Muscle of arm (tissue), 12 donors: ENCODE results near the gene VGLL1. TPM values are rescaled to one million over a fixed set of nuclear protein-coding genes. Genes with fewer than 3 reads are reported as not detected.

ENCODE experiments used
- DNase-seq: peaks from one replicate; pipeline ENCODE4 v3.0.0-alpha.2; 2013
- polyA plus RNA-seq, 12 donors: library from polyadenylated mRNA; unstranded; fragments of 120-200 nt; gene quantifications; one replicate each; pipeline ENCODE4 v1.2.1, GENCODE V29; 2013; ENCODE audit not compliant: insufficient read length in 12 of 12

VGLL1 gene
- polyA plus RNA-seq, 12 donors, result 0.15 to 13.2 (median 1.1) TPM; not detected in 5

DNA sequence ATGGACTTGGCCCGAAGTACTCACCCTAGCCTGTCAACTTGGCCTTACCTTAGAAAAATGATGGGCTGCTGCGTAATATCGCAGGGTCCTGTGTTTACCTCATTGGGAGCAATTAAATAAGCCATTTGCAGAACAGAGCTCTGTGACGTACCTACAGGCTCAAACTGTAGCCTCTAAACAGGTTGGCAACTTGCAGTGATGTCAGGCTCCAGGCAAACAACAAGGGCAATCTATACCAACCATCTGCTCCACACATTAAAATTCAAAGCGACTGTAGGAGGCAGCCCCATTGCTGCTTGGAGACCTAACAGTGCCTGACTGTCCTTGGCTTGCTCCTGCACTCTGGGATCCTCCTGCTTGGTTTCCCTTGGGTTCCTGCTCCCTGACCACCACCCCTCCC lies 17.2 kb downstream of the VGLL1 start:
- no peak for DNase-seq

DNA sequence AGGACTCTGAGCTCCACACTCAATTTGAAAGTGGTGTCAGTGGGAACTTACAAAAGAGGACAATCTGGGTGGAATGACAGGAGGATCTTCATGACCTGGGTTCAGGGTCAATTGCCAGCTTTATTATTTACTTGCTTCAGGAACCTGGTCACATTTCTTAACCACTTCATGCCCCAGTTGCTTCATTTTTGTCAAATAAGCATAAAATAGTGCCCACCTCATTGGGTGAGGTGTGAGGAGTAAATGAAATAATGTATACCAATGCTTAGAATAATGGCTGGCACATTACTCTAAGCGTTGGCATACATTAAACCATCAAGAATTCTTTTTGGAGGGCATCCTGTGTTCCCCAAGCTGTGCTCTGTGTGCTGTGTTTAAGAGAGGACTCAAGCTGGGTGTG lies 19.4 kb downstream of the VGLL1 start:
- no peak for DNase-seq

DNA sequence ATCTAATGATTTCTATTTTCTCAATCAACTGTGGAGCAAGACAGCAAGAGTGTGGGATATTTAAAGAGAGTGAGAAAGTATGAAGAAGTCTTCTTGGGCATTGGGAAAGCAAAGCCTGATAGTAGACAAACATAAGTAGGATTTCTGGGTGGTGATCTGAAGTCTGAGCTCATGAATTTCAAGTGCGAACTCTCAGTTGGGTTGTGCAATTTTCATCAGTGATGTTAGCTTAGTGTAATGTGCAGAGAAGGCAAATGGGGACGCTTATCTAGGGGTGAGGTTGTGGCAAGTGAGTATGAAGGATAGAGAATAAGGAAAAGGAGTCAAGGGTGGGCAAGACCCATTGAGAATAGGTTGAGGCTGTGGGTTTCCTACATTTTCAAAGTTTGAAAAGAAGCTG lies 23.7 kb downstream of the VGLL1 start:
- no peak for DNase-seq

DNA sequence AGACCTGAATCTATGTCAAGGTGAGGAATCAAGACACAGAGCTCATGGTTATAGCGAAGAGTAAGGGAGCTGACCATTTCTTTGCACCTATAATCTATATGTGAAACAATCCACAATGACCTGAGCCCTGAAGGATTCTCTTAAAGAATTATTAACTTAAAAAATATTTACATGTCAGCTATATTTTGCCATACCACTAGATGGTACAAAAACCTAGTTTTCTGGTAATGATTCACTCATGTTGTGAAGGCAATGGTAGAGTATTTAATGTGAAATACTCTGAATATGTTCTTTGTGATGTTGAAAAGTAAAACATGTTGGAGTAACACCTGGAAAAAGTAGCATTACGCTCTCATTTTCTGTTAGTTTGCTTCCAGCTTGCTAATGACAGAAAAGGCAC lies 40.0 kb downstream of the VGLL1 start:
- no peak for DNase-seq

DNA sequence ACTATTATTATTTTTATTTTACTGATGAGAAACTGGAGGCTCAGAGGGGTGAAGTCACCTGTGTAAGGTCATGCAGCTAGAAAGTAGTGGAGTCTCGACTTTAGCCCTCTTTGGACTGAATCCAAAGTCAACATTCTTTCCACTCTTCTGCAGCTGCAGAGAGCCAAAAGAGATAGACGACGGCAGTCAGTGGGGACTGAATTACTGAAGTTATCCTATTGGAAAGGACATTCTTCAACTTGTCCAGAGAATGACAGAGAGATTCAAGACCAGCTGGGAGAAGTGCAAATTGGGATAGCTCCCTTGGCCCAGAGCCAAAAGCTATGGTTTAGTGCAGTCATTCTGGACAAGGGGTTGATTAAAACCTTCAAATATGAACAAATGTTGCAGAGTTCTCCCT lies 42.5 kb downstream of the VGLL1 start:
- DNase-seq, result peak; percentile 7

DNA sequence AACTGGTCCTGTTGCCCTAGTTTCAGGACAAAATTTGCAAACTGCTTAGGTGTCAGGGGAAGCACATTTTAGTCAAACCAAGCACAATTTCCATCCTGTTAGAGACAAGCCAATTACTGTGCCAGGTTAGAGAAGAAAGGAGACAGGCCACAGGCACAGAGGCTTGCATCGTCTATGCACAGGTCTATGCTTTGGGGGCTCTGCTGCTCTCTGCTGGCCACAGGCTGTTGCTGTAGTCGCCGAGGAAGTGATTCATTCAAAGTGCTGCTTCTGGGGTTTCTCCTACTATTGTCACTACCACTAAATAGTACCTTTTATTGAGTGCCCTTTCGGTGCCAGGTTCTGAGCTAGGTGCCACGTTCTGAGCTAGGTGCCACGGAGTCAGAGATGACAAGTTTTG lies 45.5 kb downstream of the VGLL1 start:
- DNase-seq, result peak; percentile 28

DNA sequence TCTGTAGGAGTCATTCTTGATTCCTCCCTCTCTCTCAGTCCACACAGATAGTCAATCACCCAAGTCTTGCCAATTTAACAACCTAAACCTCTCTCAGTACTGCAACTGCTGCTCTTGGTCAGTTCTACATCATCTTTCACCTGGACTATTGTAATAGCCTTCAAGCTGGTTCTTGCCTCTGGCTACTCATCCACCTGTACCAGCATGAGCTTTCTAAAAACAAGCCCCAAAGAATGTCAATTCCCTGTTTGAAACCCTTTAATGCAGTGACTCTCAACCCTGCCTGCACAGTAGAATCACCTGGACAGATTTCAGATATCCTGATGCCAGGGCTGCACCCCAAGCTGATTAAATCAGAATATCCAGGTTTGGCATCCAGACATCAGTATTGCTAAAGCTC lies 48.3 kb downstream of the VGLL1 start:
- DNase-seq, result no peak

DNA sequence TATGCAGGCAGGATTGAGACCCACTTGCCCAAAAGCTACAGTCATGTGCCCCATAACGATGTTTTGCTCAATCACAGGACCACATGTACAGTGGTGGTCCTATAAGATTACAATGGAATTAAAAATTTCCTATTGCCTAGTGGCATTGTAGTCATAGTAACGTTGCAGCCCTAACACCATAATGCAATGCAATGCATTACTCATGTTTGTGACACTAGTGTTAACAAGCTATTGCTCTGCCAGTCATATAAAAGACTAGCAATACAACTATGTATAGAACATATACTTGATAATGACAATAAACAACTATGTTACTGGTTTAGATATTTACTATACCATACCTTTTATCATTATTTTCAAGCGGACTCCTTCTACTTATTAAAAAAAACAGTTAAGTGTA lies 50.6 kb downstream of the VGLL1 start:
- no peak for DNase-seq

DNA sequence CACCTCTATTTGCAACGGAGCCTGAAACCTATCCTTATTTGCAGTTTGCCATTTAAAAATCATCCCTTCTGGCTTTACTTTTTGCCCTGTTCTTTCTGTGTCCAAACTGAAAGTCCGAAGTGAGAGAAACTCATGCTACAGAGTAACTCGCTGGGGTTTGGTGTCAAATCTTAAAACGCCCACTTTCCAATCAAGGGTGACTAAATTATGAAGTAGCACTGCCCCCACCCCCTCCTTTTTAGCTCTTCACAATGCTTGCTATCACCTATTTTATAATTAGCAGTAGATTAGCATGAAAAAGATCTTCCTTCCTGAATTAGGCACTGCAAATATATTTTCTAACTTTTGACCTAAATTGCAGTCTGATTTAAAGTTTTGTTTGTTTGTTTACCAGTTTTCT lies 52.5 kb downstream of the VGLL1 start:
- DNase-seq, result no peak

DNA sequence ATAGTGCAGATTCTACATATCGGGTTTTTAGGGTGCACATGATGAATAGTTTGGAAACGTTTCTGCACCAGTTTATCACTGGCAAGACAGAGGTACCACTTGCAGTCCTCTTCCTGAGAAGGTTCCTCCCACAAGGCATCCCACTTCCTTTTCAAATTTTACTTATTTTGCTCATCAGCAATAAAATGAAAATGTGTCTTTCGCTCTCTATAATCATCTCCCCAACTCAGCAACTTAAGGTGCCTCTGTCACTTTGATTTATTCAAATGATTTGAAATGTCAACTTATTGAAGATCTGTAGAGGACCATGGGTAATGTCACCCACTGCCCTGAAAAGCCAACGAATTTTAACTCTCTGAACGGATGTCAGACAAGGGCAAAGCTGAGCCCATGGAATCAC lies 53.2 kb downstream of the VGLL1 start:
- DNase-seq, result no peak

DNA sequence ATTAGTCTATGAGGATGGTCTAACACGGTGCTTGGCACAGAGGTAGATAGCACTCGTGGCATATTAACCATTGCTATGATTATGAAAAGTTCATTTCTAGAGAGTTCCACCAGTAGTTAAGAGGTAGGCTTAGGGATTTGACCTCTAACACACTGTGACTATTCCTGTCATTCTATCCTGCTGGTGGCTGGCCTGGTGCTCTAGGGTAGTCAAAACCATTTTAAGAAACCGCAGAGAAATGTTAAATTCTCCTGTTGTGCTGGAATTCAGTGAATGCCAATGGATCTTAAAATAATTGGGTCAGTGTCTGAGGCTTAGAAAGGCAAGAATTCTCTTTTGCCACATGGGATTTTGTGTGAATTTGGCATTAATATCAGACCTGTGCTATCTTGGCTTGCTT lies 53.9 kb downstream of the VGLL1 start:
- no peak for DNase-seq

DNA sequence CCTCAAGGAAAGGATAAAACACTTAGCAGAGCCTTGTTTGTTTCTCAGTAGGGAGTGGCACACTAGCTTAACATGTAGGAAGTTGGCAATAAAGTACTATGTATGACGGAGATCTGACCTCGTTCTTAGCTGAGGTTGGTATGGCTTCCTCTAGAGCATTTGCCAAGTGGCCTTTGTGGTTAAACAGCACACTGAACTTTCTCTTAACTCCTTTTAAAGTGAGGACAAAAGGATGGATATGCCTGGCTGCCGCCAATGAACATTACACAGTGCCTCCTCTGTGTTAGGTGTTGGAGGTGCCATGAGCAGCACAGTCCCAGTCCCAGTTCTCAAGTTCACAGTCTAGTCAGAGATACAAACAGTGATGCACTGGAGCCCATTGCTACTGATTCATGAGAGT lies 54.4 kb downstream of the VGLL1 start:
- no peak for DNase-seq

DNA sequence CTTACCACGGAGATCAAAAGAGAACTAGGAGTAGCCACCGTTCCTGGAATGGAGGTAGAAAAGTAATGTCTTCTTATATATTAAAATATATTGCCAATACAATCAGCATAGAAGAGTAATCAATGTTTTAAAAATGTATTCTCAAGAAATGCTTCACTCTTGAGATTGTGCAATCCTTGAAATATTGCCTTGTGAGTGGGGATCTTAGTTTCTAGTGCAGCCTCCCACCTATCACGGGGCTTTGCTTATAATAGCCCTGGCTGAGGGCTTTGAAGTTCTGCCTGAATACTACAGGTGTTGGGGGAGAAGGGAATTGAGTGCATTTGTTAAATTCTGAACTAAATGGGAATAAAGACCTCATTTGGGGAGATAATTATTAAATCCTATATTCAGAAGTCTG lies 55.5 kb downstream of the VGLL1 start:
- no peak for DNase-seq

DNA sequence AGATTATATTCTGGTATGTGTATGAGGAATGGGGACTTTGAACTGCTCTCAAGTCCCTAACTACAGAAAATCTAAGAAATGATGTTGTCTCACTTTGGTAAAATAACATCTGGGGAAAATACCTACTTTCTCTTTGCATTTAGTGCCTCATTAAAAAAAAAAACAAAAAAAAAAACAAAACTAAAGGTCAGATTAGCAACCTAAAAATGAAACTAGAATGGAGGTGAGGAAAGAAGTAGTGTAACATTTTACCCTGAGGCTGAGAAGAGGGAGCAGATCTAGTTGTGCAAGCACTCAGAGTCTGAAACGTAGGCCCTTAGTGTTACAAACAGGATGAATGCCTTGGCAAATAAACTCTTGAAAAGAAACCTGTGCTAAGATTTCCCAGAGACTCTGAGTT lies 56.0 kb downstream of the VGLL1 start:
- no peak for DNase-seq

DNA sequence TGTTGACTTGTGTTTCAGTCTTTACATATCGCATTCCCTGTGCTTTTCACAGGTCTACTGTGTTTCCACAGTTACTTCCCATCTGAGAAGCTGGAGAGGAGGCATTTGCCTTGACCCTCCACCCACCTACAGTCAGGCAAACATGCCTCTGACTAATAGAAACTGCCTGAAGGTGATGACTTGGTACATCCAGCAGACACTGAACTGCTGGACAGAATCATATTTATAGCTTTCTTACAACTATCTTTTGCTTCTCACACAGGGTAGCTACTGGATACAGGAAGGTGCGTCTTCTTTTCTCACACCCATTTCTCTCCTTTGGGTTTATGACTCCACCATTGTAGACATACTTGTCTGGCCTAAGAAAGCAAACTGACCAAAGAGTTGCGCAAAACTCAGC lies 58.0 kb downstream of the VGLL1 start:
- no peak for DNase-seq

DNA sequence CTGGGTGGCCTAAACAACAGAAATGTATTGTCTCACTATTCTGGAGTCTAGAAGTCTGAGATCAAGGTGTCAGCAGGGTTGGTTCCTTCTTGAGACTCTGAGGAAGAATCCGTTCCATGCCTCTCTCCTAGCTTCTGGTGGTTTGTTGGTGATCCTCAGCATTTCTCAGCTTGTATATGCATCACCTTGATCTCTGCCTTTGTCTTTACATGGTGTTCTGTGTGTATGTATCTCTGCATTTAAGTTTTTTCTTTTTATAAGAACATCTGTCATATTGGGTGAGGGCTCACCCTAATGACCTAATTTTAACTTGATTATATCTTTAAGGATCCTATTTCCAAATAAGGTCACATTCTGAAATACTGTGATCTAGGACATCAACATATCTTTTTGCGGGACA lies 65.3 kb downstream of the VGLL1 start:
- no peak for DNase-seq

DNA sequence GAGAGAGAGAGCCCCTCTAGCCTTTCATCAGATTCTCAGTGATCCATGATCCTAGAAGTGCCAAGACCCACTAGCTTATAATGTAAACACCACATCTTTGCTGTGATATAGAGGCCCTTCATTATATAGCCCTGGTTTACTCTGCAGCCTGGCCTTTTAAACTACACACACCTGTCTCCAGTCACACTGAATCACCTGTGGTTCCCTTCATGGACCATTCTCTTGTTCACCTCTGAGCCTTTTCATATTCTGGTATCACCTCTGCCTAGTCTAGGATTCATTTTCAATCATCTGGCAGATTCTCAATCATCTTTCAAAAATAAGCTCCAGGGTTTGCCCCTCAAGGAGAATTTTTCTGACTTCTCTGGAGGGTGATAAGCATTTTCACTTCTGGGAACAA lies 65.9 kb downstream of the VGLL1 start:
- DNase-seq, result no peak

DNA sequence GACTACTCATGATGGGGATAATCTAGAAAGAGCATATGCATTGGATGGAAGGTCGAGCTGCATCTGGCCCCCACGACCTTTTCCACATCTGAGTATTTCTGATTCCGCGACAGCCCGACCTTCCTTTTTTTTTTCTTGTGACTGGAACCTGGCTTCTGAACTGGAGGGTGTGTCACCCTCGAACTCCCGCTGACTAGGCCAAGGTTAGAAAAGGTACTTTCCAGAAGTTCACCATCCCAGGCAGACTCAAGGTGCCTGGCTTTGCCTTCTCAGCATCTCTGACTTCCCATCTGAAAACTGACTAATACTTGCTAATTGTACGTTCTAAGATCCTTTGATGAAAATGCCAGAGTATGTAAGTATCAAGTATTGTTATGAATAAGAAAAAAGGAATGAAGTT lies 66.6 kb downstream of the VGLL1 start:
- no peak for DNase-seq

DNA sequence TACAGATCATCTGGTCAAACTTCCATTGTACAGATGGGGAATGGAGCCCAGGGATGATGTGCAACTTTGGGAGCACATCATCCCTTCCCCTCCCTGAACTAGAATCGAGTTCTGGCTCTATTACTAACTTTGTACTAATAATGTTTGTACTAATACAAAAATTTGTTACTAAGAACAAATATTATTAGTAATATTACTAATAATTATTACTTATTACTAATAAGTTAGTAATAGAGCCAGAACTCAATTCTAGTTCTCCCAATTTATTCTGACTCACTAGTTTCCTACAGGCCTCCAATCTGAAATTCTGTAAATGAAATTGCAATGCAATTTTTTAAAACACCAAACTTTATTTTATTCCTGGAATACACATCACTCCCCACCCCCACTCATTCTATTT lies 68.0 kb downstream of the VGLL1 start:
- DNase-seq, result no peak

Other genes starting within 250 kb of the VGLL1 start
- under 1 TPM in 10 of 12 donors, not detected in 2; 0.03 to 0.06 (median 0.03) TPM for gene ADGRG4, start 231.3 kb upstream of the VGLL1 start, polyA plus RNA-seq
- gene BRS3, start 44.3 kb upstream of the VGLL1 start, polyA plus RNA-seq, result under 1 TPM in 1 of 12 donors, not detected in 11; 0.06 TPM
- 100 to 1,000 TPM in 5 of 12 donors, 10 to 100 TPM in 6, not detected in 1; 73.4 to 116 (median 99.3) TPM for gene HTATSF1, start 34.6 kb upstream of the VGLL1 start, polyA plus RNA-seq
- gene CD40LG, start 115.9 kb downstream of the VGLL1 start, polyA plus RNA-seq, result 1 to 10 TPM in 1 of 12 donors, under 1 TPM in 4, not detected in 7; 0.07 to 1.0 (median 0.13) TPM
- gene ARHGEF6, start 248.7 kb downstream of the VGLL1 start, polyA plus RNA-seq, result 10 to 100 TPM in 11 of 12 donors, not detected in 1; 35.4 to 67.4 (median 52.7) TPM